GM18907 (cell line): ENCODE measurements around the gene RNU6-9.

Experiments
- ATAC-seq: cut with Tn5 transposase; IDR thresholded peaks from one replicate; pipeline ENCODE4 v1.9.1; 2021; ENCODE audit warnings: mild to moderate bottlenecking, moderate library complexity; ENCODE audit not compliant: unreplicated experiment

The RNU6-9 gene

GRCh38 chr19:931860-932647 lies 38.8 kb downstream of the RNU6-9 start:
- no peak for ATAC-seq

- no peak for ATAC-seq
Observed at GRCh38 chr19:932648-933552, 39.6 kb downstream of the RNU6-9 start.

- no peak for ATAC-seq
Observed at GRCh38 chr19:933553-933882, 40.2 kb downstream of the RNU6-9 start.

GRCh38 chr19:934197-934840 lies 41.0 kb downstream of the RNU6-9 start:
- no peak for ATAC-seq

GRCh38 chr19:934865-935479 lies 41.7 kb downstream of the RNU6-9 start:
- no peak for ATAC-seq

GRCh38 chr19:936175-936546 lies 42.9 kb downstream of the RNU6-9 start:
- no peak for ATAC-seq

GRCh38 chr19:937259-937694 lies 44.0 kb downstream of the RNU6-9 start:
- ATAC-seq: no peak

- ATAC-seq: no peak
Observed at GRCh38 chr19:938233-938923, 45.1 kb downstream of the RNU6-9 start.

GRCh38 chr19:939439-939838 lies 46.2 kb downstream of the RNU6-9 start:
- ATAC-seq: no peak

- no peak for ATAC-seq
Observed at GRCh38 chr19:939922-940321, 46.6 kb downstream of the RNU6-9 start.

GRCh38 chr19:940591-941291 lies 47.5 kb downstream of the RNU6-9 start:
- ATAC-seq: peak; percentile 37

- ATAC-seq: no peak
Observed at GRCh38 chr19:941292-942132, 48.2 kb downstream of the RNU6-9 start.

- no peak for ATAC-seq
Observed at GRCh38 chr19:942133-942645, 48.9 kb downstream of the RNU6-9 start.
